NB4 (cell line): ENCODE measurements around the gene DPYD.
A peak's percentile ranks its signal among the peaks of the same experiment; 100 is the strongest.

ENCODE experiments used
- DNase-seq: peaks from one replicate; pipeline ENCODE4 v3.0.0; 2010; ENCODE audit warnings: low read depth
- H3K4me3 ChIP-seq: one replicate; pipeline ENCODE4 v1.5.1; 2011; ENCODE audit warnings: mild to moderate bottlenecking, low read depth, low read length, moderate library complexity
- MYC ChIP-seq: IDR thresholded peaks from 2 replicates; pipeline ENCODE4 v1.6.1; 2011; ENCODE audit warnings: low read depth, low read length
- POLR2A ChIP-seq: IDR thresholded peaks from 2 replicates; pipeline ENCODE4 v1.6.1; 2011; ENCODE audit warnings: mild to moderate bottlenecking; ENCODE audit not compliant: insufficient read length; ENCODE audit errors: extremely low read depth
- TF ChIP-seq, protein P1 (sequence below): IDR thresholded peaks from one replicate; pipeline ENCODE4 v1.5.1; 2012; ENCODE audit warnings: low read depth, low read length
- TF ChIP-seq, protein P2 (sequence below): IDR thresholded peaks from 2 replicates; pipeline ENCODE4 v1.6.1; 2011; ENCODE audit warnings: low read depth, low read length

The DPYD gene

DNA sequence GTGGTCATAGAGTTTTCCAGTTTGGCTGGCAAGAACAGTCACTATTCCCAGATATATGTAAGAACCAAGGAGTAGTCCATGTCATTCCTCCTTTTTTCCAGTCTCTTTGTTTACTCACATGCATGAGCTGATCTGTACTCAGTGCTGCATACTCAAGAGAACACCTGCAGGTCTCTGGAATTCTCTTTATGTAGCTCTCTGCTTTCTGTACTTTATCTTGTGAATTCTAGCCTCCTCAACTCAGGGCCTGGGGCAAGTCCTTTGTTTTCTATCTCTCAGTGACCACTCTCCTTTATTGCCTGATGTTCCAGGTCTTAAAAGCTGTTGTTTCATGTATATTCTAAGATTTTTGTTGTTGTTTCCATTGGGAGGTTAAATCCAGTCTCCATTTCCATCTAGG, 478.9 kb downstream of the DPYD start:
- H3K4me3 ChIP-seq, result no peak overlapping the region
- DNase-seq, result no peak
- TF ChIP-seq, protein P1, sequence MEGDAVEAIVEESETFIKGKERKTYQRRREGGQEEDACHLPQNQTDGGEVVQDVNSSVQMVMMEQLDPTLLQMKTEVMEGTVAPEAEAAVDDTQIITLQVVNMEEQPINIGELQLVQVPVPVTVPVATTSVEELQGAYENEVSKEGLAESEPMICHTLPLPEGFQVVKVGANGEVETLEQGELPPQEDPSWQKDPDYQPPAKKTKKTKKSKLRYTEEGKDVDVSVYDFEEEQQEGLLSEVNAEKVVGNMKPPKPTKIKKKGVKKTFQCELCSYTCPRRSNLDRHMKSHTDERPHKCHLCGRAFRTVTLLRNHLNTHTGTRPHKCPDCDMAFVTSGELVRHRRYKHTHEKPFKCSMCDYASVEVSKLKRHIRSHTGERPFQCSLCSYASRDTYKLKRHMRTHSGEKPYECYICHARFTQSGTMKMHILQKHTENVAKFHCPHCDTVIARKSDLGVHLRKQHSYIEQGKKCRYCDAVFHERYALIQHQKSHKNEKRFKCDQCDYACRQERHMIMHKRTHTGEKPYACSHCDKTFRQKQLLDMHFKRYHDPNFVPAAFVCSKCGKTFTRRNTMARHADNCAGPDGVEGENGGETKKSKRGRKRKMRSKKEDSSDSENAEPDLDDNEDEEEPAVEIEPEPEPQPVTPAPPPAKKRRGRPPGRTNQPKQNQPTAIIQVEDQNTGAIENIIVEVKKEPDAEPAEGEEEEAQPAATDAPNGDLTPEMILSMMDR, result no peak
- TF ChIP-seq, protein P2, sequence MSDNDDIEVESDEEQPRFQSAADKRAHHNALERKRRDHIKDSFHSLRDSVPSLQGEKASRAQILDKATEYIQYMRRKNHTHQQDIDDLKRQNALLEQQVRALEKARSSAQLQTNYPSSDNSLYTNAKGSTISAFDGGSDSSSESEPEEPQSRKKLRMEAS, result no peak
- TF ChIP-seq MYC (no peak), POLR2A (no peak)

DNA sequence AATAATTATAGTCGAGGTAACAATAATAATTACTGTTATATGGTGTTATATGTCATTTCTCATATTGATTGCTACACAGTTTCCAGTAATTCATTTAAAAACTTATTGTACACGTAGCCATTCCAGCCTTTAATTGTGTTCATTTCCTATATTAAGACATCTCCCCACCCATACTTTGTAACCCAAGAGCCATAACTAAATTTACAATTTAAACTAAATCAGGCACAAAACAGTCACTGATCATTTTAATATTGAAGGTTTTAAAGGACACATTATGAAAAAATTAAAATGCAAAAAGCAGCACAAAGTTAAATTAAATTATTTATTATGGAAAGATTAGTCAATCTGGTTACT, 487.0 kb downstream of the DPYD start:
- H3K4me3 ChIP-seq, result no peak overlapping the region
- TF ChIP-seq, protein P2, result no peak
- TF ChIP-seq, protein P1, result no peak
- no peak for DNase-seq

DNA sequence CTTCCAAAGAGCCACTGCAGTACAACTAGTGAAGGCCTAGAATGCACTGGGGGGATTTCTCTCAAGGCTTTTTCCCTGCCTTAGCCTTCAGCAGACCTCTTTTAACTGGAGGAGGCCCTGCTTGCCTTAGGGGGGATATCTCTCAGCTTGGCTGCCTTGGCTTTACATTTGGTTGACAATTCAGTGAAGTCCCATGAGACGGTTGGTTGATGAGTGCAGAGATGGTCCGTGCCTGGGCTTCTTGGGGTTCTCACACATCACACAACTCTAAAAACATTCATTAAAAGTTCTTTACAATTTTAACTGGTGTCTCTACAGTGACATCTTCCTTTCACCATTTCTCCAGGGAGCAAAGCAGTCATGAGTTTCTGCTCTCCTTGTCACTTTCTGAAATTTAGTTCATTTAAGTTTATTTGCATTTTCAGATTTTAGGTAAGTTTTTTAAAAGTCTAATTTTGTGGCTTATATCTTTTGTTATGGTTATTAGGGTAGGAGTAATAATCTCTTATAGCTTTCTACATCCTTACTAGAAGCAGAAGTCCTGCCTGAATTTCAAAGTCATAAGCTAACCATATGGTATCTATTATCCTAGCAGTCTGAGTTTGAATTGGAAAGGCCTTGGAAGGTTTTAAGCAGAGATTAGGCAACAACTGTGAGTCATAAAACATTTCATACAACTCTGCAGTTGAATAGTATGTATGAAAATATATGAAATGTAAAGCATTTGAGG, 487.6 kb downstream of the DPYD start:
- H3K4me3 ChIP-seq, result no peak overlapping the region
- TF ChIP-seq, protein P2, result no peak
- TF ChIP-seq POLR2A (no peak), MYC (no peak)
- TF ChIP-seq, protein P1, result no peak
- peak; percentile 28 for DNase-seq

DNA sequence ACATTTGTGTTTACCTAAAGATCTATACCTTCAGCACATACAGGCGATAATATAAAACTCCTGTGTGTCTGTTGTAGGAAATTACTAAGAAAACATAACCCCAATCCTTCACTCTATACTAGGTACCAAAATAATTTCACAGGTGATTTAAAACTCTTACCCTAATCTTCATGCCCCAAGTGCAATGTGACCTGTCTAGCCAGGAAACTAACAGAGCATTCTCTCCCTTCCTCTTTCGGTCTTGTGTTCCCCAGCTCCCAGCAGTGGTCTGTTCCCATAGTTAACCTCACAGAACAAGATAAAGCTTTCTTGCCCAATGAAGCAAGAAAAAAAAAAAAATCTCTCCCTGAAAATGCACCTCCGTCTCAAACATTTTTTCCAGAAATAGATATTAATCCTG, 493.5 kb downstream of the DPYD start:
- no peak overlapping the region for H3K4me3 ChIP-seq
- DNase-seq, result no peak
- TF ChIP-seq MYC, result no peak
- TF ChIP-seq, protein P2, result no peak
- no peak for TF ChIP-seq POLR2A
- TF ChIP-seq, protein P1, result no peak

DNA sequence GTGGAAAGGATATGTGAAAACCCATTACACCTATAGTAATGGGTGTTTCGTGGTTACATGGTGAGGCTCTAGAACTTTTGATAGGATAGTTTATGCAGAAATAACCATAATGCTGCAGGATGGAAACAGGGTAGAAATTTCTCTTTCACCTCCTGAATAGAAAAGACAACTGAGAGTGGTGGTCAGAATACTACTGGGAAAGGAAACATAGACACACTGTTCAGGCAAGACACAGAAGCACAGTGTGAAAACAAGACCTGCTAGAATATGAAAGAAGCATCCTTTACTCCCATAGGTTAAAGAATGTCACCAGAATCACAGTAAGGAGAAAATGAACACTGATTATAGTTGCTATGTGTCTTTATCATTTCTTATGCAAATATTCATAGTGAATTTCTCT, 496.6 kb downstream of the DPYD start:
- TF ChIP-seq, protein P2, result no peak
- no peak for TF ChIP-seq POLR2A
- H3K4me3 ChIP-seq, result no peak overlapping the region
- no peak for DNase-seq

DNA sequence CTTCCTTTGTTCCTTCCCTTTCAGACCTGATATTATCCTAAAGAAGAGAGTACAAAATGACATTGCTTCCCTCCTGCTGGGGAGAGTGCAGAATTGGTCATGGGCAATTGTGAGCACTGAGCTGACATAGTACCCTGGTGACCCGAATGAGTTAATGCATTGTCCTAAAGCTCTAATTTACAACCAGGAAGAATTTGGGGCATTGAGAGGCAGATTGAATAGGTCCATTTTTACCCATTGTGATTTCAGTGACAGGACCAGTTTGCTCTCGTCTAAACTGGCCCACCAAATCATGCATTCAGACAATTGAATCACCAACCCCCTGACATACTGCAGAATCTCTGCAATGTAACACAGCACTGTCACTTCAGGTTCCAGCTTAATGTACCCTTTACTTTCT, 497.4 kb downstream of the DPYD start:
- no peak overlapping the region for H3K4me3 ChIP-seq
- no peak for DNase-seq
- TF ChIP-seq, protein P2, result no peak
- TF ChIP-seq MYC, result no peak
- TF ChIP-seq, protein P1, result no peak
- no peak for TF ChIP-seq POLR2A
